Measurements from ENCODE around the gene RHBDD1. TPM values are rescaled to one million over a fixed set of nuclear protein-coding genes. Genes with fewer than 3 reads are reported as not detected.

The RHBDD1 gene
- total RNA-seq, 1 donor from 2014 or later, result 34.3 TPM

GRCh38 chr2:226791056-226791486 lies 44.8 kb upstream of the RHBDD1 start:
- TF ChIP-seq CTCF (conservative IDR thresholded peaks at IDR 0.05), result no peak
- Mint-ChIP-seq H3K9me3 (no peaks in the 10 kb centered on the region), H3K27ac (ENCODE audit: unreplicated experiment) (peak overlapping the region; percentile 97), H3K4me1 (peaks cover 79% of the 10 kb centered on the region), H3K36me3 (ENCODE audit: low read depth) (peaks cover 10% of the 10 kb centered on the region), H3K27me3 (ENCODE audit: low read depth) (no peaks in the 10 kb centered on the region), H3K4me3 (peak overlapping the region; percentile 93)
- DNase-seq (ENCODE audit: low read depth, low spot score), result no peak

GRCh38 chr2:226791487-226792081 lies 44.3 kb upstream of the RHBDD1 start:
- Mint-ChIP-seq H3K4me3 (peak overlapping the region; percentile 93), H3K27me3 (ENCODE audit: low read depth) (no peaks in the 10 kb centered on the region), H3K36me3 (ENCODE audit: low read depth) (peaks cover 11% of the 10 kb centered on the region), H3K9me3 (no peaks in the 10 kb centered on the region), H3K27ac (ENCODE audit: unreplicated experiment) (peak overlapping the region; percentile 97), H3K4me1 (peaks cover 84% of the 10 kb centered on the region)
- peak; percentile 66 for TF ChIP-seq CTCF (conservative IDR thresholded peaks at IDR 0.05)
- DNase-seq (ENCODE audit: low read depth, low spot score), result peak; percentile 83

GRCh38 chr2:226792155-226792881 lies 43.5 kb upstream of the RHBDD1 start:
- Mint-ChIP-seq H3K4me3 (peak overlapping the region; percentile 82), H3K4me1 (peaks cover 77% of the 10 kb centered on the region), H3K27me3 (ENCODE audit: low read depth) (no peaks in the 10 kb centered on the region), H3K36me3 (ENCODE audit: low read depth) (peaks cover 14% of the 10 kb centered on the region), H3K27ac (ENCODE audit: unreplicated experiment) (peak overlapping the region; percentile 90), H3K9me3 (no peaks in the 10 kb centered on the region)
- TF ChIP-seq CTCF (conservative IDR thresholded peaks at IDR 0.05), result no peak
- DNase-seq (ENCODE audit: low read depth, low spot score), result no peak

- peak overlapping the region; percentile 84 for H3K4me3 Mint-ChIP-seq
- no peak for TF ChIP-seq CTCF (conservative IDR thresholded peaks at IDR 0.05)
- H3K4me1 Mint-ChIP-seq, result peaks cover 64% of the 10 kb centered on the region
- H3K36me3 Mint-ChIP-seq (ENCODE audit: low read depth), result peaks cover 15% of the 10 kb centered on the region
- no peak for DNase-seq (ENCODE audit: low read depth, low spot score)
- H3K27ac Mint-ChIP-seq (ENCODE audit: unreplicated experiment), result no peak overlapping the region
- H3K9me3 Mint-ChIP-seq, result no peaks in the 10 kb centered on the region
- H3K27me3 Mint-ChIP-seq (ENCODE audit: low read depth), result no peaks in the 10 kb centered on the region
Measured at GRCh38 chr2:226793646-226794045, 42.2 kb upstream of the RHBDD1 start.

- Mint-ChIP-seq H3K4me1 (peaks cover 59% of the 10 kb centered on the region), H3K4me3 (peak overlapping the region; percentile 84), H3K27ac (ENCODE audit: unreplicated experiment) (no peak overlapping the region), H3K36me3 (ENCODE audit: low read depth) (peaks cover 15% of the 10 kb centered on the region), H3K27me3 (ENCODE audit: low read depth) (no peaks in the 10 kb centered on the region), H3K9me3 (no peaks in the 10 kb centered on the region)
- no peak for DNase-seq (ENCODE audit: low read depth, low spot score)
- no peak for TF ChIP-seq CTCF (conservative IDR thresholded peaks at IDR 0.05)
Measured at GRCh38 chr2:226794196-226794661, 41.6 kb upstream of the RHBDD1 start.
